Measurements from ENCODE around the gene DOCK2.
"Not testable (repeated sequence)": the region's sequence is repeated elsewhere in the genome, so short reads cannot be mapped to it uniquely, and the experiment has no call there.

The DOCK2 gene

GRCh38 chr5:169945831-169946261 is 308.8 kb downstream of the DOCK2 start:
- no peak for DNase-seq (ENCODE audit: low read depth)

GRCh38 chr5:169946743-169947295 is 309.7 kb downstream of the DOCK2 start:
- DNase-seq (ENCODE audit: low read depth): no peak

GRCh38 chr5:169950333-169950732 is 313.3 kb downstream of the DOCK2 start:
- DNase-seq (ENCODE audit: low read depth): no peak

- not testable (repeated sequence) for DNase-seq (ENCODE audit: low read depth)
Observed at GRCh38 chr5:169953196-169953595, 316.1 kb downstream of the DOCK2 start.

- no peak for DNase-seq (ENCODE audit: low read depth)
Observed at GRCh38 chr5:169954786-169955185, 317.7 kb downstream of the DOCK2 start.

- DNase-seq (ENCODE audit: low read depth): no peak
Observed at GRCh38 chr5:169956126-169956525, 319.1 kb downstream of the DOCK2 start.

GRCh38 chr5:169956756-169957155 is 319.7 kb downstream of the DOCK2 start:
- DNase-seq (ENCODE audit: low read depth): no peak

- DNase-seq (ENCODE audit: low read depth): no peak
Observed at GRCh38 chr5:169958278-169958677, 321.2 kb downstream of the DOCK2 start.

- no peak for DNase-seq (ENCODE audit: low read depth)
Observed at GRCh38 chr5:169960659-169961058, 323.6 kb downstream of the DOCK2 start.

- DNase-seq (ENCODE audit: low read depth): no peak
Observed at GRCh38 chr5:169964246-169964645, 327.2 kb downstream of the DOCK2 start.

- no peak for DNase-seq (ENCODE audit: low read depth)
Observed at GRCh38 chr5:169970339-169970738, 333.3 kb downstream of the DOCK2 start.

- no peak for DNase-seq (ENCODE audit: low read depth)
Observed at GRCh38 chr5:169970911-169971765, 334.1 kb downstream of the DOCK2 start.

- DNase-seq (ENCODE audit: low read depth): no peak
Observed at GRCh38 chr5:169971780-169972179, 334.7 kb downstream of the DOCK2 start.

GRCh38 chr5:169973056-169973455 is 336.0 kb downstream of the DOCK2 start:
- DNase-seq (ENCODE audit: low read depth): no peak

- DNase-seq (ENCODE audit: low read depth): no peak
Observed at GRCh38 chr5:169974121-169974770, 337.2 kb downstream of the DOCK2 start.

GRCh38 chr5:169978714-169979113 is 341.6 kb downstream of the DOCK2 start:
- DNase-seq (ENCODE audit: low read depth): no peak

- no peak for DNase-seq (ENCODE audit: low read depth)
Observed at GRCh38 chr5:169979871-169980270, 342.8 kb downstream of the DOCK2 start.

GRCh38 chr5:169980418-169981053 is 343.5 kb downstream of the DOCK2 start, which contains the start of gene INSYN2B:
TSS of gene INSYN2B (minus strand) at chr5:169980495. CDS start at chr5:169883898, 96,597 bp downstream.
- DNase-seq (ENCODE audit: low read depth): no peak

- DNase-seq (ENCODE audit: low read depth): no peak
Observed at GRCh38 chr5:169988206-169988605, 351.1 kb downstream of the DOCK2 start.

- DNase-seq (ENCODE audit: low read depth): no peak
Observed at GRCh38 chr5:169988947-169989346, 351.9 kb downstream of the DOCK2 start.

GRCh38 chr5:169989365-169989764 is 352.3 kb downstream of the DOCK2 start:
- no peak for DNase-seq (ENCODE audit: low read depth)

GRCh38 chr5:169991115-169991869 is 354.2 kb downstream of the DOCK2 start:
- DNase-seq (ENCODE audit: low read depth): no peak

Data from stimulated activated CD8-positive, alpha-beta memory T cell treated with anti-CD3 and anti-CD28 coated beads, Interleukin-12 subunit alpha, Interleukin-12 subunit beta, amount 100 ng/mL, for 4 hours (primary cell).